Measurements from ENCODE around the gene OR6B1.

OR6B1 gene

GRCh38 chr7:144000020-144000419 lies at the start of gene OR6B1:
OR6B1 (plus strand) TSS chr7:144000320; CDS start chr7:144003997, 3,677 bp downstream.
- no peak for DNase-seq

DNA sequence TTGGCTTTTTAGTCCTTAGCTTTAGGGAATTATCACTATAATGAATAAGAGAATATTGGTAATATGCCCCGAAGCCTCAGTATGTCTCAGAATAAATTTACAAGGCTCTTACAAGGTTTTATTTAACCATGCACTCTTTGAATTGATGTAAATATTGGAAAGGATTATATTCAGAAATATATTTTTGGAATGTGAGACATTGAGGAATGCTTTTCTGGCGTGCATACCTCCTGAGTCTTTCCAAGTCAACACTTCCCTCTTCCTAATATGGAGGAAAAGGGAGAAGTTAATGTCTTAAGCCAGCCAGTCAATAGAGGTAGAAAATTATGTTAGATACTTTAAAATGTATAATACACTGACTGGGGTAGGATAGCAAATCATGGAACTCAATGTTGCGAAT lies 46.7 kb upstream of the OR6B1 start:
- DNase-seq: no peak

GRCh38 chr7:143954135-143954534 lies 46.0 kb upstream of the OR6B1 start:
- no peak for DNase-seq

GRCh38 chr7:143954544-143954943 lies 45.6 kb upstream of the OR6B1 start, which contains the start of gene OR2F1:
OR2F1 (plus strand) TSS chr7:143954844; CDS start chr7:143959971, 5,127 bp downstream.
- no peak for DNase-seq

DNA sequence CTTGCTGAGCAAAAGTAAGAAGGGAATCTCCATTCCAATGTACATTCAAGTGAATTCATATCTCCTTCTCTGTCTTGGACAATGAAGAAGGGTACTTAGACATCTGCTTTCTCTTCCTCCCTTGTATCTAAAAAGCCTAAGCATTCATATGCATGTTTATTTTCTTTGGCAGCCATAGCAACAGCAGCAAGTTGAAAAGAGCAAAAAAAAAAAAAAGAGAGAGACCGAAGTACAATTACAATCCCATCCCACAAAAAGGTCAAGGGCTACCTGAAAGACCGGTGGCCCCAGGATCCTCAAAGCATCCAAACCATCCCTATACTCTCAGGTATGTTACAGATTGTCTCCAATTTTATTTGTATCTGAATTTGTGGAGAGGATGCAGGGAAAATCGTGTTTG lies 41.3 kb upstream of the OR6B1 start:
- DNase-seq: no peak

GRCh38 chr7:143960813-143961610 lies 39.1 kb upstream of the OR6B1 start:
- no peak for DNase-seq

DNA sequence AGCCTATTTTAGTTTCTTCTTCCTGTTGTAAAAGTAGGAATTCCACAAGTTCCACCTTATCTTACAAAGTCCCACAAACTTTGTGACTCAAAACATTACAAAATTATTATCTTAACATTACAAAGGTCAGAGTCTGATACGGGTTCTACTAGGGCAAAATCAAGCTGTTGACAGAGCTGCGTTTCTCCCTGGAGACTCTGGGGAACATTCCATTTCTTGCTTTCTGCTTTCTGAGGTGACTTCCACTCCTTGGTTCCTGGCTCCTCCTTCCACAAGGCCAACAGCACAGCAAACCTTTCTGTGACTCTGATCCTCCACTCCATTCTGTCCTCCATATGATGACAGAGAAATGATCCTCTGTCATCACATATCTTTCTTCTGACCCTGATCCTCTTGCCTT lies 34.8 kb upstream of the OR6B1 start:
- no peak for DNase-seq

GRCh38 chr7:143967398-143967797 lies 32.7 kb upstream of the OR6B1 start:
- no peak for DNase-seq

- DNase-seq: no peak
Measured at GRCh38 chr7:143973870-143974416, 26.2 kb upstream of the OR6B1 start.

GRCh38 chr7:143974459-143974858 lies 25.7 kb upstream of the OR6B1 start:
- no peak for DNase-seq

DNA sequence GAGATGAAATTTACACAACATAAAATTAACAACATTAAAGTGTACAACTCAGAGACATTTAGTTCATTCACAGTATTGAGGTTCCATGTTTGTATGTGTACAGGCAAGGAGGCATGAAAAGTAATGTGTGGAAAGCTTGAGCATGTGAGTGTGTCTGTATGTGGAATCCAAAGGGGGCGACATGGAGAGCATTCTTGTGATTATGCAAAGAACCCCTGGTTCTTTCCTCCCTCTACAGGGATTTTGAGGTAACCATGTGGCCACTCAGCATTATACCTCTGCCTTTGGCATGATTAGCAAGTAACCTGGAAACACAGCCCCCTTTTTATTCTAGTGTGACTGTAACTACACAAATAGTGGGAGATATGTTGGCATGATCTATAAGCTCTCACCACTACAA lies 24.5 kb upstream of the OR6B1 start:
- no peak for DNase-seq

DNA sequence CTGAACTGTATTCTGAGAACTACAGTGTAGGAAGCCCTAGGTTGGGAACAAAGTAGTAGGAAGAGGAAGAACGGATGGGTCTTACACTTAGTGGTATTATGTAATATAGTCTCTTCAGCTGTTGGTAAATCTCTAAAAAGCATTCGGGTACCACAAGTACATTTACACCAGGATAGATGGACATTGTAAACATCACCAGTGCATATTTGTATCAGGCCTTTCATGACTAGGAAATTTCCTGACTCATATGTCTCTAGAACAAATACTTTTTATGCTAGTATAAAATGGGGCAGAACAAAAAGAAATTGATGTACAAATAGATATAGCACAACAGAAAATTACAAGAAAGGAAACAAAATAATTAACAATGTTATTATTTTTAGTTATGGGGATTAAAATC lies 21.5 kb upstream of the OR6B1 start:
- DNase-seq: no peak

GRCh38 chr7:143979359-143979758 lies 20.8 kb upstream of the OR6B1 start:
- no peak for DNase-seq

DNA sequence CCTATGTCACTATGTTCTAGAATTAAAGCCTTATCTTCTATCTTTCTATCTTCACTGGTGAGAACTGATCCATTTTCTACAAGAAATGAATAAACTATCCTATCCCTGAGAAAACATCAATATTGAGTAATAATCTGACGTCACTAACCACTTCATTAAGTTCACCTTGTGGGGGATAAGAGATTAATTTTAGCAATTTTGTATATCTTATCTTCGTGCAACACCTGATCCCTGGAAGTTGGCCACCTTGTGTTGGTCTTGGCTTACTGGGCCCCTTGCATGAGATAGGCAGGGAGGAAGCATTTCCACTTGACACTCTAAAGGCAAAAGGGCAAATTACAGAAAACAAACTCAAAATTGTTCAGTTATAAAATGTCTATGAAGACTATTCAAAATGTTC lies 20.1 kb upstream of the OR6B1 start:
- DNase-seq: no peak

DNA sequence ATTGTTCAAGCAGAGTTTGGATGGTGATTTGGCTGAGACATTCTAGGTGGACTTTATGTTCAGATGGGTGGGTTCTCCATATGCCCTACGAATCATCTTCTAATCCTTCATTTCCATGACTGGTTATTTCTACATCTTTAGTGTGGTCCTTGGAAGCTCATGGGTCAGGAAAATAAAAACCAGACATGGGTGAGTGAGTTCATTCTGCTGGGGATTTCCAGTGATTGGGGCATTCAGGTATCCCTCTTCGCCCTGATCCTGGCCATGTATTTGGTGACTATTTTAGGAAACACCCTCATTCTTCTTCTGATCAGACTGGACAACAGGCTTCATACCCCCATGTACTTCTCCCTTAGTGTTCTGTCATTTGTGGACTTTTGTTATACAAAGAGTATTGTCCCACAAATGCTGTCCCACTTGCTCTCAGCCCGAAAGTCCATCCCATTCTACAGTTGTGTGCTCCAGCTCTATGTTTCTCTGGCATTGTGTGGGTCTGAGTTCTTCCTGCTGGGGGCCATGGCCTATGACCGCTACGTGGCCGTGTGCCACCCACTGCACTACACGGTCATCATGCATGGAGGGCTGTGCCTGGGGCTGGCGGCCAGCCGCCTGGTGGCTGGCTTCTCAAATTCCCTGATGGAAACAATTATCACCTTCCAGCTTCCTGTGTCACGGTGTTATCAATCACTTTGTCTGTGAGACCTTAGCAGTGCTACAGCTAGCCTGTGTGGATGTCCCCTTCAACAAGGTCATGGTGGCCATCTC lies 19.2 kb upstream of the OR6B1 start:
- DNase-seq: no peak

DNA sequence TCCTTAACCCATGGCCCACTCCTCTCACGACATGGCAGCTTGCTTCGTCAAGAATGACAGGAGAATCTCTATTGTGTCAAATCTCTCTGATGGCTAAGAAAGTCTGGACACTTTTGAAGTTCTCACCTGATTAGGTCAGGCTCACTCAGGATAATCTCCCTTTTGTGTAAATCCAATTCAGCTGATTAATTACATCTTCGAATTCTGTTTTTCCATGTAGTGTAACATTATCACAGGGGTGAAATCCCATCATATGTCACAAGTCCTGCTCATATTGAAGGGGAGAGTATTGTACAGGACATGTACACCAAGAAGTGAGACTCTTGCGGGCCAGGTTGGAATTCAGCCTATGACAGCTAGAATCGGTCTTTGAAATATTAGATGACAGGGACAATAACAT lies 16.2 kb upstream of the OR6B1 start:
- no peak for DNase-seq

- DNase-seq: no peak
Measured at GRCh38 chr7:143987513-143987912, 12.6 kb upstream of the OR6B1 start.

DNA sequence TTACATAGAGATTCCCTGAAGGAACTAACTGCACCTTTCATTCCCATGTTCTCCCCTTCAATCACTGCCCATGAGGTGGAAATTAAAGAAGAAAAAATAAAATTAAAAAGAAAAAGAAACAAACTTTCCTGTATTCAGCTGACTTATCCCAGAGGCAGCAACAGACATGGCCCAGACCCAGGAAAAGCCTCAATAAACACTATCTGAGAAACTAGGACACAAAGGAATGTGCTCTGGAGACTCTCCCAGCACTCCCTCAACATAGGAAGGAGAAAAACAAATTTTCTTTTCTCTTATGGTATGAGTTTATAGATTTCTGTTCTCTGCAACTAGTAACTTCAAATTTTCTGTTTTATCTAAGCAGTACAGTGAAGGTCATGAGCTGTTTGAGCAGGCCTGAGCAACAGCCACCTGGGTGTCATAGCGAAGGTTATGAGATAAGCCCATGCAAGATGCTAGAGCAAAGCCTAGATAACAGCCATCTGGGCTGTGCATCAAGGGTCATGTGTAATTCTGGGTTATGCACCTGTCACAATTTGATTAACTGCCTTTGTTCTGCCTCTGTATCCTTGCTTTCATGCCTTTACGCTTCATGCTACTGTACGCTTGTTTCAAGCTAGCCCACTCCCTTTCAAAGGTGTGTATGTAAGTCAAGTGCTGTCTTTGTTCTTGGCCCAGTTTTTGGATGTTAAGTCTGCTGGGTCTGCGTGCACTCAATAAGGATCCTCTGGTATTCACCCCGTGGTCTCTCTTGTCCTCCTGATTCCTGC lies 11.0 kb upstream of the OR6B1 start:
- DNase-seq: no peak

DNA sequence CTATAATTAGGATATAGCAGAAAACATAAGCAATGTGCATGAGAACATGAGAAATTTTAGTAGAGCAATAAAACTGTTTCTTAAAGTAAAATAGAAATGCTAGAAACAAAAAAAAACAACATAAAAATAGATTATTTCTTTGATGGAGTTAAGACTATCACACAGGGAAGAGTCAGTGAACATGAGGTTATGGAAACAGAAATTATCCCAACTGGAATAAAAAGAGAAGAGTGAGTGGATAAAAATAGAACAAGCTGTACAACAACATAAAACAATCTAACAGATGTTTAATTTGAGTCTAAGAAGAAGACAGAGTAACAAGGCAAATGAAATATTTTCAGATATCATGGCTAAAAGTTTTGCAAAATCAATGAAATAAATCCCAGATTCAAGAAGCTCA lies 7.5 kb upstream of the OR6B1 start:
- no peak for DNase-seq

- DNase-seq: no peak
Measured at GRCh38 chr7:143993924-143994323, 6.2 kb upstream of the OR6B1 start.

GRCh38 chr7:144001543-144001942 lies 1.4 kb downstream of the OR6B1 start:
- DNase-seq: no peak

DNA sequence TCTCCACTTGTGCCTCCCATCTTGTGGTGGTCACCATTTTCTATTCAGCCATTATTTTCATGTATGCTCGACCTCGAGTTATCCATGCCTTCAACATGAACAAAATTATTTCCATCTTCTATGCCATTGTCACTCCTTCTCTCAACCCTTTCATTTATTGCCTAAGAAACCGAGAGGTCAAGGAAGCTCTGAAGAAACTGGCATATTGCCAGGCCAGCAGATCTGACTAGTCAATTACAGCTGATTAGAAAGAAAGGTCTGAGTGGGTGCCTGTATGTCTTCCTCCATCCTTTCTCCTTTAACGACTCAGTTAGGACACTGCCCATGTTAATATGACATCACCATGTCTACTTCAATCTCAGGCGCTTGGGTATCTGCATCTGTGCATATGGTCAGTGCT lies 4.6 kb downstream of the OR6B1 start:
- DNase-seq: no peak

DNA sequence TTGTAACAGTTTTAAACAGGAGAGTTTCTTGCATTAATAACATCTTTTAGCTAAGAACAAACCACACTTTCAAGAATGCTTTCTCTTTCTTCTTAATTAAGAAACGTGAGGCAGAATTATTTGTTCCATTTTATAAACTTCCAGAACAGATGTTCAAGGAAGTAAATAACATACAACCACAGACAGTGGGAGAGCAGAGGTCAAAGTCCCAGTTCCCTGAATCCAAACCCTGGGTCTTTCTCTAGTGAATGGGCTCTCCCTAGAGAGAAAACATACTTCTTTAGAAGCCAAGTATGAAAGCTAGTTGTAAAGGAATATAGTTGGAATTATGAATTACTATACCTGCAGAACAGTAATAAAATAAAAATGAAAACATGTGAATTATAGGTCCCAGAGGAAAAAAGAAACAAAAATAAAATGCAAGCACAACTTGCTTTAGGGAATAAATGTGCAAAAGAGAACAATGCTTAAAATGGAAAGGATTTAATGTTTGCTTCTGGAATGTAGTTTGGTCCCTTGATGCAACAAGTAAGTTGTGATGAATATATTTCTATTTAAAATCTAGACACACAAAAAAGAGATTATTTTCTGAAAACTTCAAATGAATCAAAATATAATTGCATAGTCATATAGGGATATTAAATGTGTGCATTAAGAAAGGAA lies 6.0 kb downstream of the OR6B1 start:
- DNase-seq: no peak
